ENCODE measurements around the gene RGL1.

RGL1 gene

DNA sequence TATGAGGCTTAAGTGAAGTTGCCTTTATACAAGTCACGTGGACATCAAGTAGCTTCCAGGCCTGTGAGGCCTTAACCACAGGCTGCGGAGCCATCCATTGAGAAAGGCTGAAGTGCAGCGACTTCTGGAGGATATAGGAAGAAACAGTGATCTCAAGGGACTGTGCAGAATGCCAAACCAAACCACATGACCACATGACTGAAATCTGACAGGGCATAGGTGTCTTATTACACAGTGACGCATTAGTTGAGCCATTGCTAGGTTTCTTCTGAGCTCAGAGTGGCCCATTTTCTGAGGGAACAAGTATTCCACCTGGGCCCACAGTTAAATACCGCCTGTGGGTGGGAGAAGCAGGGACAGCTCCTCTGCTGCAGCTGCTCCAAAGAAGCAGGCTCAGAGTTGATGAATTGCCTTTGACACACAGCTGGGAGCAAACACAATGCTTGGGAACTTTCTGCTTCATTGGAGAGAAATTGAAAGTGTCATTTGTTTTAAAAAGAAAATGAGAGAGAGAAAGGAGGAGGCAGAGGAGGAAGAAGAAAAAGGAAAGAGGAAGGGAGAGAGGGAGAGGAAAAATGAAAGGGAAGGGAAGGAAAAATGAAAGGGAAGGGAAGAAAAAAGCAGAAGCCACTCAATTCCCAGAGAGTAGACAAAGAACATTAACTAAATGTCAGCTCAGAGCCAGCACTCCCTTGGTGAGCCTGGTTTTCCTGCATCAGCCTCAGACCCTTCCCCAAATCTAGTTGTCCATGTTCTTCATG is 138.2 kb downstream of the RGL1 start:
- peak; percentile 85 for DNase-seq (ENCODE audit: insufficient read length, low spot score)

DNA sequence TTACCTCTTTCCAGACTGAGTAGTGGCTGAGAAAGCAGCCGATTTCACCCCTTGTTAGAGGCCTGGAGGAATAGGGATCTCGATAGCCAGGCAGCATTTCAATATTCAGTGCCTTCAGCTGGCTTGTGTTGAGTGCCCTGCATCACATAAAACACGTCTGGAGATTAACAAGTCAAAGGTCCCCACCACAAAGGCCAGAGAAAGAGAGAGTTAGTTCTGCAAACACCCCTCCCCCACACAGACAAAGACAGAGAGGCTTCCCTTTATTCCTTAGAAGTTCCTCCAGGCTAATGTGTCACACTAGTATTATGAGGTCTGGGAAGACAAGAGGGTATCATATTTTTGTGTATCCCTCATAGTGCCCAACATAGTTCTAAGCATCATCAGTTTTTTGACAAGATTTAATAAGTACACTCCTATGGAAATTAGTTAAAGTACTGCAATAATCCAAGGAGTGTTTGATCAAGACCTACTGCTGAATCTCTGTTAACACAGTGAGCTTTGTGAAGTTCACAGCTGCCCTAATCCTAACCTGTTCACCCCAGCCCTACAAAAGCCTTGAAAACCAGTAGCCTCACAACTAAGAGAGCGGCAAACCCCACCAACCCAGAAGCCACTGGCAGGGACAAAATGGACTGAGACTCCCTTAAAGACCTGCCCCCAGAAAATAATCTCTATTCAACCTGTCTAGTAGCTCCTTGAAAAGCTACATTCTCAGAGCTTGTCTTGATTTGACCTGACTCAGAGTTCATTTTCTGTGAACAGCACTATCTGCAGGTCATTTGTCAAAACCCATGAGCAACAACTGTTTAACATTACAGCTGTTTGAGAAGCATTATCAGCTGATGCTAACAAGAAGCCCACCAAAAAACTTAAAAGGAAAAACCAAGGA is 140.8 kb downstream of the RGL1 start:
- no peak for FAIRE-seq

More for the DNA sequence above, 138.2 kb downstream of the RGL1 start:
- peak; percentile 28 for FAIRE-seq

DNA sequence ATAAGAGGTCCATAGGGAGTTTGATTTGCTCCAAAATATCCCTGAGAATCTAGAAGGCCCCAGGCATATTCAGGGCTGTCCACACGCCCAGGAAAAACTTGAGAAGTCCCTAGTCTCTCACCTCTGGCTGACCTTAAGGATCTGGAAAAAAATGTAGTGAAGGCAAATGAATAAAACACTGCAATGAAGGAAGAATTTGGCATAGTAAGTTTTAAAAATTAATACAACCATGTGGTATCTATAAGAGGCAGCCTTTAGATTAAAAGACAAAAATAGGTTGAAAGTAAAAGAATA is 141.3 kb downstream of the RGL1 start:
- DNase-seq (ENCODE audit: insufficient read length, low spot score) = no peak
- FAIRE-seq = no peak

More for the DNA sequence above, 140.8 kb downstream of the RGL1 start:
- DNase-seq (ENCODE audit: insufficient read length, low spot score) = peak; percentile 8

DNA sequence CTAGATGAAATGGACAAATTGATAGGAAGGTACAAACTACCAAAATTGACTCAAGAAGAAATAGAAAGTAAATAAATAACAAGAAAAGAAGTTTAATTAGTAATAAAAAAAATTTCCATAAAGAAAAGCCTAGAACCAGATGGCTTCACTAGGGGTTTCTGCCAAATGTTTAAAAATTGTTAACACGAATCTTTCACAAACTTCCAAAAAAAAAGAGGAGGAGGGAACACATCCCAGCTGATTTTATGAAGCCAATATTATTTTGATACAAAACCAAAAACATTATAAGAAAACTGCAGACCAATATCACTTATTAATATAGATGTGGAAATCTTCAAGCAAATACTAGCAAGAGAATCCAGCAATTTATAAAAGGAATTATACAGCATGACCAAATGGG is 143.1 kb downstream of the RGL1 start:
- no peak for DNase-seq (ENCODE audit: insufficient read length, low spot score)
- no peak for FAIRE-seq

DNA sequence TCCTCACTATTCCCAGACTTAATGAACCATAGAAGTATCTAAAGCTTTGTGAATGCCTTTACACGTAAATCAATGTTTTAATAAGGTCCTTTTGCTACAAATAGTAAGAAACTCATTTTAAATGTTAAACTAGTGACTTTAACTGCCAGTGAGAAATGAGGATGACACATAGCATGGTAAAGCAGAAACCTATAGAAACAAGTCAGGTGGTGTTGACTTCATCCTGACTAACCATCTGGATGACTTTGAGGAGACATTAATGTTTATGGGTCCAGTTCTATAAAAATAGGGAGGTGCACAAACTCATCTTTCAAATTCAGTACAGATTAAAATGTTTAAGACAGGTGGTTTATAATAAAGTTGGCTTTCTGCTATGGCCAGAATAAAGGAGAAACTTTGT is 147.2 kb downstream of the RGL1 start:
- no peak for DNase-seq (ENCODE audit: insufficient read length, low spot score)
- no peak for FAIRE-seq

DNA sequence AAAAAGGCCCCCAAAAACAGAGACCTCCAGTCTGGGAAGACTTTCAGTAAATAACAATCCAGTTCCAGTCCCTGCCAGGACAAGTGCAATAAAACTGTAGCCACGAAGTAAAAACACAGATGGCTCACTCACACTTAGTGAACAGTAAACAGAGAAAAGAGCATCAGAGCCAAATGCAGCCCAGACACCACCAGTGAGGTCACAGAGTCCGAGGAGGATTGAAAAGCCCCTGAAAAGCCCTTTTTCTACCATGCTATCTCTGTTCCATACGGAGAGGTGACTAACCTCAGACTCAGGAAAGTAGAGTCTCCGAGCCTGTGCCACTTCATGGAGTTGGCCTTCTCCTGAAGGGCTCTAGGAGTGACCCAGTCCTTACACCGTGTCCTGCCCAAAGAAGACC is 148.1 kb downstream of the RGL1 start:
- DNase-seq (ENCODE audit: insufficient read length, low spot score) (no peak), FAIRE-seq (no peak)

DNA sequence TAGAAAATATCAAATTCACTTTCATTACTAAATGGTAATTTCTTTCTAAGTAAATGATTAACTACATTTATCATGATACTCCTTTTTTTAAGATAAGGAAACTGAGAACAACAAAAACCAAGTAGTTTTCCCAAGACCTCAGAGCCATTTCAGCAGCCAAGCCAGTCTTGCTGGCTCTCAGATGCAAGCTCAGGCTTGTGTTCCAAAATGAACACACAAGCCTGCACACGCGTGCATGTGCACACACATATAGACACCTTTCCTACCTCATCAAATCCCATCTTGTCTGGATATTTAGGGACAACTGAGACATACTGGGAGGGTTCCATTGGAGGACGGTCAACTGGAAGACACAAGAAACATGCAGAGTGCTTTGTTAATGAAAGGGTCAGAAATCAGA is 149.6 kb downstream of the RGL1 start:
- DNase-seq (ENCODE audit: insufficient read length, low spot score) = no peak
- FAIRE-seq = no peak

DNA sequence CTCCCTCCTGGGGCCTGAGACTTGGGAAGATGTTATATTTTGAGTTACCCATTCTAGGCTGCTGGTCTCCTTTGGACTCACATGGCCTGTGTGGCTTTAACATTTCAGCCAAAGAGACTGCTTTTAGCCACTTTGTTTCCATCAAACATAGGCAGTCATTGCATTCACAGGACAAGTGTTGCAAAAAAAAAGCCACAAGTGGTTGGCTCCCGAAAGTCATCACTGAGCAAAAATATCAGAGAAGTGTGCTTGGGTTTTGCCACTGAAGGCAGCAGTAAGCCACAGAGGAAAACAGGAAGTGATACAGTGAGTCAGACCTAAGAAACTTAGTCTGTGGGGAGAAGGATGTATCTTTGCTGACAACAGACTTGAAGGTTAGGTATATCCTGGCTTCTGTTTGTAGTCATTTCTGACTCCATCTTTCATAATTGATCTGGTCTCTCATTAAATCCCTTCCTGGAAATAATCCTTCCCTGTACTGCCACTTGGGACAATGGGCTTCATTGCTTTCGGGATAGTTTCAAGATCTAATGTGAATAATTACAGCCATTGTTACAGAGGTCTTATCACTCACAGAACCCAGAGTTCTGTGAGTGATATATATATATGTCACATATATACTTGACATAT is 151.8 kb downstream of the RGL1 start:
- FAIRE-seq (no peak), DNase-seq (ENCODE audit: insufficient read length, low spot score) (peak; percentile 72)

DNA sequence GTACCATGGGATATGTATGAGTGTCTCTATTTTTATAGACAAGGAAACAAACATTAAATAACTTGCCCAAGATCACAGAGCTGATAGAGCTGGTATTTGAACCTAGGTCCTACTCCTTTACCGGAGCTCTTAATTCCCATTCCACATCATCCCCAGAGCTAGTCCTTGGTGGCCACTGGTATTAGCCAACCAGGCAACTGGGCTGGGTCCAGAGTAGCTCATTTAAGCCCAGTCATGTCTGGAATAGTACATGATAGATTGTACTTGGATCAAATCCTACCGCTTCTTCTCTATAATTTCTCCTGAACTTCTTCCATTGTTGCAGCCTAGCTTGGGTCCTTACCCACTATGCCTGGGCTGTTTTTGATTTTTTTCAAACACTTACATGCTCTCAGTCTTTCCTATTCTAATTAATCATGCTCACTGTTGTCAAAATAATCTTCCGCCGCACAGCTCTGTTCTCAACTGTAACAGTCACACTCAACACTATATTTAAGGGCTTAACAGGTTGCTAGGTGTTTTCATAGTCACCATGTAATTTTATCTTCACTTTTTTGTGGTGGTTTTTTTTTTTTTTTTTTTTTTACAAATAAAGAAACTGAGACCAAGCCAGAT is 152.4 kb downstream of the RGL1 start:
- FAIRE-seq = no peak
- no peak for DNase-seq (ENCODE audit: insufficient read length, low spot score)

DNA sequence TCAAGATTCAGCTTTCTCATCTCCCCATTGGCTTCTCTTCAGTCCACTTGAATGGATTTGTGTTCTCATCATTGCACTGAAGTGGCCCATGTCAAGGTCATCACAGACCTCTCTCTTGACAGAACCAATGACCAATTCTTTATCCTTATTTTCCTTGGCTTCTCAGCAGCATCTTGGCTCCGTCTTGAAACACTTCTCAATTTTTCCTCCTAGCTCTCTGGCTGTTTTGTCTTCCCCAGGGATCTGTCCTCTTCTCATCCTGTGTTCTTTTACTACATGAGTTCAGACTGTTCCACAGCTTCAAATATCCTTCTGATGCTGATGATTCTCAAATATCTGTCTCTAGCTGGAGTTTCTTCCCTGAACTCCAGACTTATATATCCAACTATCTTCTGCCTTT is 154.0 kb downstream of the RGL1 start:
- DNase-seq (ENCODE audit: insufficient read length, low spot score) = no peak
- FAIRE-seq = no peak

DNA sequence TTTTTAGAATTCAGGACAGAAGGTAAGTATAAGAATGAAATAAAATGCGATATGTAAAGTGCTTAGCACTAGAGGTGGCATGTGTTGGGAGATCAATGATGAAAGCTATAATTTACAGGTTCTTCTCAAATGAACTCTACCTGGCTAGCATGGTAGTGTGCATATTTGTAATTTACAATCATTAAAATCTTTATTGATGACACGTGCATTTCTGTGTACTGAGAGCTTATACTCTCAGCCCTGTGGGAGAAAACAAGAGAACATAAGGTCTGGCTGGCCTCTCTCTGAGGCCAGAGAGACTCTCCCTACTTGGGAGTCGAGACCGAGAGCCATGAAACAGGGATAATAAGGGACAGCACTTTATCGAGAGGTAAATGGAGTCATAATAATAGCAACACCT is 156.2 kb downstream of the RGL1 start:
- DNase-seq (ENCODE audit: insufficient read length, low spot score) = no peak
- no peak for FAIRE-seq

DNA sequence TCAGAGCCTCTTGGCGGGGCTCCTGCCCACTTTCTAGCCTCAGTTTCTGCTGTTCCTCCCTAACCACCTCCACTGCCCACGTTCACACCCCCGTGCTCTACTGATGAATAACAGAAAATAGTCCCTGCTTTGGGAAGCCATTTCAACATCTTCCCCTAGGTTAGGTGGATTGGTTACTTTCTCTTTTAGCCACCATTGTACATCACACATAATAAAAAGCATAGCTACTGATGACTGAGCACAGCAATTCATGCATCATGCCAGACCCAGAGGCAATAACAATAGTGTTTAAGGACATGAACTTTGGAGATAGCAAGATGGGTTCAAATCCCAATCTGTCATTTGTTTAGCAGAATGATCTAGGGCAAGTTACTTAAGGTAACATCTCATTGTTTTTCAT is 158.0 kb downstream of the RGL1 start:
- FAIRE-seq = no peak
- DNase-seq (ENCODE audit: insufficient read length, low spot score) = no peak

DNA sequence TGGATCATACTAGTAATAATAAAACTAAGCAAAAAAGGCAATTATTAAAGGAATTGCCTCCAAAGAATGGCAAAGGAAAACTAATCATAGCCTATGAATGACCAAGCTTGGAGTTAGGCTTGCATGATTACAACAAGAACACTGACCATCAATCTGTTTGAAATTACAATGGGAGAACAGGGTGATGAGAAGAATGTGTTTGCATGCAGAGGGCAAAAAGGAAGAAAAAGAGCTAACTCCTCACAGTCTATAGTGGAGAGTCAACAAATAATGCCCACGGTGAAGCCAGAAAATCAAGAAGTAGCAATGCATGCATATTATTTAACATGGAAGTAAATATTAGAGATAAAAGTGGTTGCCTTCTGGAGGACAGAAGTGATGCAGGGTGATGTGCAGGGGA is 160.8 kb downstream of the RGL1 start:
- FAIRE-seq (no peak), DNase-seq (ENCODE audit: insufficient read length, low spot score) (no peak)

DNA sequence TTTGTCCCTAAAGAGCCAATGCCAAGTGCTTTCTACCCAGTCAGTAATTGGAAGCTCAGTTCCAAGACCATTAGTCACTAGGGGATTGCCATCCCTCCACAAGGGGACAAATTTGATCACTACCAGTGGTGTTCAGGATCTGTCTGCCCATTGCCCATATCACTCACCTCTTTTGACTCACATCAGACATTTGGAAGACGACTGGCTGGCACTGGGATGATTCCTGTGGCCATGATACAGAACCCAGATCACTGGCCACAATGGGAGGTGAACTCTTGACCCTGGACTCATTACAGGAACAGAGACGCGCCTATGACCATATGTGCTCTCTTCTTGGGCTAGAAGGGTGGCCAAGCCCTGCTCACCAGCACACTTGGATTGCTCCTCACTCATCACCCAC is 161.6 kb downstream of the RGL1 start:
- DNase-seq (ENCODE audit: insufficient read length, low spot score) (no peak), FAIRE-seq (no peak)

DNA sequence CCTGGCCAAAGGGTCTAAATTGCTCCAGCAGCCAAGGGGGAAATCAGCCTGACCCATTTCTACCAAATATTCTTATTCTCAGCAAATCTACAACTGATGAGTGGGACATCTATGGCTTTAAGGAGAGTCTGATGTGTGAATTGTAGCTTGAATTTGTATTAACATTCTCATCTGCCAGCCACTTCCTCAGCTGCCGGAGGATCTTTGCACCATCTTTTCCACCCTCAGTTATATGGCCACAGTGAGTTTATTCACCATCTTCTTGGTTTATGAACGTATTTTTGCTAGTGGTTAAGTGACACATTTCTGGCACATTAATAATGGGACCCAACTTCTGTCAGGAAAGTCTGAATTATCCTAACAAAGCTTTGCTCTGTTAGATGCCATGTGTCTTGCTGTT is 163.0 kb downstream of the RGL1 start:
- FAIRE-seq (no peak), DNase-seq (ENCODE audit: insufficient read length, low spot score) (no peak)

DNA sequence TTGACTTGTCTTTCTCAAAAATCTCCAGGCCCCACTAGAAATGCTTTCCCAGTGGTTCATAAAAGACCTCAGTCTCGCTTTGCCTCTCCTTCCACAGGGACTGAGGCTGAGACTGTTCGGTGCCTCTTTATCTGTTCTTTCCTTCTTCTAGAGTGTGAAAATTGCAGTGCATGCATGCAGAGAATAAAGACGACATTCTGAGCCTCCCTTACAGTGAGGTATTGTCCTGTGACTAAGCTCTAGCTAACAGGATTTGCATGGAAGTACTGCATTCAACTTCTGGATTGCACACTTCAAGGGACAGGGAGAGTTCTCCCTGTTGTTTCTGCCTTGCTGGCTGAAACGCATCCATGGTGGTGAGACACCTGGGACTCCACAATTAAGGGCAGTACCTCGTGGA is 163.5 kb downstream of the RGL1 start:
- DNase-seq (ENCODE audit: insufficient read length, low spot score) (no peak), FAIRE-seq (no peak)

DNA sequence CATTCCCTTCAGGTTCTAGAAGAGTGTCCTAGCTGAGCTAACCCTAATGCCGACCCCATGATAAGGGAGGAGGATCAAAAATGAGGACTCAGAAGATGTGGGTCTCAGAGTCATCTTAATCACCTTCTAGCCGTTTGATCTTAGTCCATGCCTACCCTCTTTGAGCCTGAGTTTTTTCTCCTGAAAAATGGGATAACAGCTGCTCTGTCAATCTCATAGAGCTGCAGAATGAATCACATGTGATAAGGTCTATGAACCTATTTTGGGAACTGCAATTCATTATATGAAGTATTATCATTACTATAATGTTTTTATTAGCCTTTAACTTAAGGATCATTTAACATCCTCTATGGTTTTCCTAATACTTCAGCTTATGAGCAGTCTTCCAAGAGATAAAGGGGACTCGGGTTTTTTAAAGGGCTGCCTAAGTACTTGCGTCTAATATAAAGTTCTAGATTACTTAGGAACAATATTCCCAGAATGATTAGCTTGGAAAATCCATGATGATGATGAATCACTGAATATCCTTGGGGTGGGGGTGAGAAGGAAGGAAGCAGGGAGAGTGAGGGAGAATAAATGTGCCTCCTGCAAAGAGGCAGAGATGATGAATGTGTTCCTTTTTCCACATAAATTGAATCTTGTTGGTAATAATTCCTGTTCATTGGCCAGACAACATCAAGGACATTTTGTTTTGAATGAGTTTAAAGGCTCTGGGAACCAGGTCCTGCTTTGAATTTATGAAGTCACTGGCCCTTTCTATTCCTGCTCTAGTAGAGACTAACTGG is 165.8 kb downstream of the RGL1 start:
- DNase-seq (ENCODE audit: insufficient read length, low spot score) = no peak
- no peak for FAIRE-seq

DNA sequence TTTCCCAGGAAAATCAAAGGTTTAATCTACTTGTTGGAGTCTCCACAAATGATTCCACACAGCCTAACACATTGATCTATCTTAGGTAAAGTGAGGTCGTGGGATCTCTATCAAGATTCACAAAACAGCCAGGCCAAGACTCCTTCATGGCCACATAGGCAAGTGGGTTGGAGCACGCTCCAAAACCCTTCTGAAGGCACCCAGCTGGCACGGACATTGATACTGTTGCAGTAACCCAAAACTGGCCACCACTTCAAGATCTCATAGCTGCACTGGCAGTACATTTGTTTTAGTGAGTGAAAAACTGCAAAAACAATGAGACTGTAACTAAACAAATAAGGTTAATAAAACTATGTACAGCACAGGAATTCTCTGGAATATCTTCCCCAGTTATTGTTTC is 170.7 kb downstream of the RGL1 start:
- DNase-seq (ENCODE audit: insufficient read length, low spot score) (no peak), FAIRE-seq (no peak)

DNA sequence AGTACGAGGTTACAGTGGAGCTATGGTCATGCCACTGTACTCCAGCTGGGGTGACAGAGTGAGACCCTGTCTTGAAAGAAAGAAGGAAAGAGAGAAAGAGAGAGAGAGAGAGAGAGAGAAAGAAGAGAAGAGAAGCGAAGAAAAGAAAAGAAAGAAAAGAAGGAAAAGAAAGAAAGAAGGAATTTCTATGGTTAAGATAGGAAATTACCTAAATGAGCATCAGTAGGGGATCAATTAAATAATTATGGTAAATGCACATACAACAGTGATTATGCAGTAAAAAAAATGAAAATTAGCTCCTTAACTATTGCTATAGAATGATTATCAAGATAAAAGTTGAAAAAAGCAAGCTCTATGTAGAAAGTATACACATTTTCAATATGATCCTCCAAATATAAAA is 172.8 kb downstream of the RGL1 start:
- DNase-seq (ENCODE audit: insufficient read length, low spot score) = no peak
- no peak for FAIRE-seq
